GOT3 (cell line): ENCODE results near the gene IFT81.
"Not testable (repeated sequence)": the region's sequence is repeated elsewhere in the genome, so short reads cannot be mapped to it uniquely, and the experiment has no call there.

Experiments
- DNase-seq: peaks from one replicate; lab custom pipeline; 2025; ENCODE audit warnings: mixed read lengths; lab: John Stamatoyannopoulos, UW

Gene IFT81

GRCh38 chr12:110201995-110202394 lies 77.8 kb downstream of the IFT81 start:
- no peak for DNase-seq

- no peak for DNase-seq
These were observed 79.4 kb downstream of the IFT81 start for GRCh38 chr12:110203546-110203945.

- no peak for DNase-seq
These were observed 81.8 kb downstream of the IFT81 start for GRCh38 chr12:110205931-110206330.

- DNase-seq: not testable (repeated sequence)
These were observed 87.7 kb downstream of the IFT81 start for GRCh38 chr12:110211639-110212536.

- DNase-seq: no peak
These were observed 94.0 kb downstream of the IFT81 start for GRCh38 chr12:110217996-110218674.

GRCh38 chr12:110222027-110222426 lies 97.9 kb downstream of the IFT81 start:
- DNase-seq: no peak

GRCh38 chr12:110222433-110222832 lies 98.3 kb downstream of the IFT81 start:
- DNase-seq: no peak

- no peak for DNase-seq
These were observed 99.7 kb downstream of the IFT81 start for GRCh38 chr12:110223777-110224378.

- no peak for DNase-seq
These were observed 100.5 kb downstream of the IFT81 start for GRCh38 chr12:110224379-110225304.

GRCh38 chr12:110227138-110227537 lies 103.0 kb downstream of the IFT81 start:
- DNase-seq: no peak

- DNase-seq: not testable (repeated sequence)
These were observed 104.2 kb downstream of the IFT81 start for GRCh38 chr12:110228348-110228747.

GRCh38 chr12:110228756-110229155 lies 104.6 kb downstream of the IFT81 start:
- DNase-seq: no peak

- DNase-seq: no peak
These were observed 105.3 kb downstream of the IFT81 start for GRCh38 chr12:110229409-110229808.

- no peak for DNase-seq
These were observed 106.5 kb downstream of the IFT81 start for GRCh38 chr12:110230655-110231054.

GRCh38 chr12:110233212-110233903 lies 109.2 kb downstream of the IFT81 start:
- no peak for DNase-seq

GRCh38 chr12:110234331-110234751 lies 110.2 kb downstream of the IFT81 start:
- DNase-seq: no peak

GRCh38 chr12:110234755-110235154 lies 110.6 kb downstream of the IFT81 start:
- no peak for DNase-seq

GRCh38 chr12:110235383-110235782 lies 111.2 kb downstream of the IFT81 start:
- no peak for DNase-seq

GRCh38 chr12:110243227-110243626 lies 119.1 kb downstream of the IFT81 start:
- DNase-seq: no peak

- DNase-seq: no peak
These were observed 120.2 kb downstream of the IFT81 start for GRCh38 chr12:110244372-110244771.

GRCh38 chr12:110244829-110245228 lies 120.7 kb downstream of the IFT81 start:
- DNase-seq: no peak
